Cardiac muscle cell (in vitro differentiated cells and primary cell): ENCODE data around the gene APOBEC3C. TPM values are rescaled to one million over a fixed set of nuclear protein-coding genes. Genes with fewer than 3 reads are reported as not detected.
A peak's percentile ranks its signal among the peaks of the same experiment; 100 is the strongest.

Experiments used
- DNase-seq, 2 donors: peaks; one replicate each; pipeline versions ENCODE4 v3.0.0 to v3.0.0-alpha.2; 2010 to 2017; ENCODE audit warnings: low read depth in 1 of 2, low spot score in 1 of 2
- H3K27ac ChIP-seq: fragments of 200-600 bp; sonication (generic); 2 replicates; pipeline ENCODE4 v1.5.1; 2016
- H3K27me3 ChIP-seq: fragments of 200-600 bp; sonication (generic); 2 replicates; pipeline ENCODE4 v1.6.0; 2016; ENCODE audit warnings: control low read depth
- H3K36me3 ChIP-seq: fragments of 200-600 bp; sonication (generic); 2 replicates; pipeline ENCODE4 v1.5.1; 2016; ENCODE audit warnings: control low read depth
- H3K4me1 ChIP-seq: fragments of 200-600 bp; sonication (generic); 2 replicates; pipeline ENCODE4 v1.8.1; 2017; ENCODE audit warnings: low read depth, mild to moderate bottlenecking, mixed run types
- H3K4me3 ChIP-seq: fragments of 200-600 bp; sonication (generic); 2 replicates; pipeline ENCODE4 v1.5.1; 2016; ENCODE audit warnings: mild to moderate bottlenecking
- H3K9me3 ChIP-seq: fragments of 200-600 bp; sonication (generic); 2 replicates; pipeline ENCODE4 v1.5.1; 2017; ENCODE audit warnings: low read depth, mild to moderate bottlenecking, control low read depth
- CTCF ChIP-seq: IDR thresholded peaks from 2 replicates; pipeline ENCODE4 v1.5.1; 2012; ENCODE audit warnings: low read depth, mild to moderate bottlenecking, low read length
- polyA plus RNA-seq: library from polyadenylated mRNA; unstranded; fragments of >200 nt; fragmentation: Nextera tagmentation; extraction: Ambion mirVana; gene quantifications from 2 replicates; pipeline ENCODE4 v1.2.1, GENCODE V29; 2016
- total RNA-seq: library from RNA; depleted of rRNA; stranded (reverse); fragments of >200 nt; gene quantifications from 2 replicates; pipeline ENCODE4 v1.2.3, GENCODE V29; 2016

The APOBEC3C gene
- total RNA-seq: 12.8 and 15.7 TPM in 2 replicates
- 71.7 and 84.0 TPM in 2 replicates for polyA plus RNA-seq

DNA sequence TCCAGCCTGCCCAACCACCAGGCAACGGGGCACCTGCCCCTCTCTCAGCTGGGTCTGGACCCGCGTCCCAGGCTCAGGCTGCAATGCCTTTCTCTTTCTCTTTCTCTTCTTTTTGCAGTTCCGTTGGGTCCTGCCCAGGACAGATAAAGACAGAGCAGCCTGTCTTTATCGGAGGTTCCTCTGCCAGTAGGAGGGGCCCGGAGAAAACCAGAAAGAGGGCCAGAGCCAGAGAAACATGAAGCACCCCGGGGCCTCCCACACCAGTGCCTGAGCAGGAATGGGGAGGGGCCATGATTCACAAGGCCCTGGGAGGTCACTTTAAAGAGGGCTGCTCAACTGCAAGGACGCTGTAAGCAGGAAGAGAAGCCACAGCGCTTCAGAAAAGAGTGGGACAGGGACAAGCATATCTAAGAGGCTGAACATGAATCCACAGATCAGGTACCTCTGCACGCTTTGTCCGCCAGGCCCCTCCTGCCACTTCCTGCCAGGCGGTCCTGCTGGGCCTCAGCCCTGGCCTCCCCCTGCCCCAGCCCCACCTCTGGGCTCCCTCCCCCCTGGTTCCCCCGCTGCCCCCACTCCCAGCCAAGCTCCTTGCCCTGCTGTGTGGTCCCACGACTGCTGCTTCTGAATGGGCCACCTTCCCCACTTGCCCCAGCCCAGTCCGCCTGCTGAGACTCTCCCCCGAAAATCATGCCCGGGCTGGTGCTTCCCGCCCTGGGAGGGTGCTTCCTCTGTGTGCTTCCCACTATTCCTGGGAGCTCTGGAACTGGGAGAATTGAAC, at the start of gene APOBEC3C:
APOBEC3C (plus strand) TSS at position 316 of the 781 bp plus-strand sequence; CDS start at position 422, 106 bp downstream.
- Histone ChIP-seq H3K4me1 (peaks cover 24% of the 10 kb centered on the region), H3K9me3 (no peaks in the 10 kb centered on the region), H3K27ac (peak within 1 kb of the TSS; percentile 89), H3K27me3 (no peaks in the 10 kb centered on the region), H3K36me3 (no peaks in the 10 kb centered on the region), H3K4me3 (peak within 1 kb of the TSS; percentile 34)
- peak; percentile 84 to 95 for DNase-seq
- peak; percentile 8 for TF ChIP-seq CTCF

DNA sequence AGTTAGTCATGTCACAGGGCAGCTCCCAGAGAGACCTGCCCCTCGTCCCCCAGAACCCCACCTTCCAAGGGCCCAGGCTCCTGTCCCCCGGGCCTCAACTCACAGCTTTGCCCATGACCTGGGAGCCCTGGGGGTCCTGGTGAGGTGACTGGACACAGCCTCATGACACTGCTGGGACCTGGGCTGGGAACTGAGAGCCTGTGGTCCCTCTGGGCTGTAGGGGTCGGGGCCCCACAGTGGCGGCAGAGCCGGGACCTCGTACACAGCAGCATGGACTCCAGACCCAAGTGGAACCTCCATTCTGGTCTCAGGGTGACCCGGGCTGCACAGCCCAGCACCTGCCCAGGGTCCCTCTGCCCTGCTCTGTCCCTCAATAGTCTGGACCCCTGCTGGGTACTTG, 49.8 kb upstream of the APOBEC3C start:
- no peak for DNase-seq
- Histone ChIP-seq H3K9me3 (no peaks in the 10 kb centered on the region), H3K36me3 (no peaks in the 10 kb centered on the region), H3K4me3 (no peak overlapping the region), H3K27ac (peak overlapping the region; percentile 72), H3K4me1 (peaks cover 35% of the 10 kb centered on the region), H3K27me3 (no peaks in the 10 kb centered on the region)
- TF ChIP-seq CTCF: no peak

GRCh38 chr22:38964989-38965388, 49.1 kb upstream of the APOBEC3C start:
- Histone ChIP-seq H3K36me3 (no peaks in the 10 kb centered on the region), H3K9me3 (no peaks in the 10 kb centered on the region), H3K4me1 (peaks cover 35% of the 10 kb centered on the region), H3K27me3 (no peaks in the 10 kb centered on the region), H3K4me3 (no peak overlapping the region), H3K27ac (no peak overlapping the region)
- DNase-seq: no peak
- TF ChIP-seq CTCF: no peak

DNA sequence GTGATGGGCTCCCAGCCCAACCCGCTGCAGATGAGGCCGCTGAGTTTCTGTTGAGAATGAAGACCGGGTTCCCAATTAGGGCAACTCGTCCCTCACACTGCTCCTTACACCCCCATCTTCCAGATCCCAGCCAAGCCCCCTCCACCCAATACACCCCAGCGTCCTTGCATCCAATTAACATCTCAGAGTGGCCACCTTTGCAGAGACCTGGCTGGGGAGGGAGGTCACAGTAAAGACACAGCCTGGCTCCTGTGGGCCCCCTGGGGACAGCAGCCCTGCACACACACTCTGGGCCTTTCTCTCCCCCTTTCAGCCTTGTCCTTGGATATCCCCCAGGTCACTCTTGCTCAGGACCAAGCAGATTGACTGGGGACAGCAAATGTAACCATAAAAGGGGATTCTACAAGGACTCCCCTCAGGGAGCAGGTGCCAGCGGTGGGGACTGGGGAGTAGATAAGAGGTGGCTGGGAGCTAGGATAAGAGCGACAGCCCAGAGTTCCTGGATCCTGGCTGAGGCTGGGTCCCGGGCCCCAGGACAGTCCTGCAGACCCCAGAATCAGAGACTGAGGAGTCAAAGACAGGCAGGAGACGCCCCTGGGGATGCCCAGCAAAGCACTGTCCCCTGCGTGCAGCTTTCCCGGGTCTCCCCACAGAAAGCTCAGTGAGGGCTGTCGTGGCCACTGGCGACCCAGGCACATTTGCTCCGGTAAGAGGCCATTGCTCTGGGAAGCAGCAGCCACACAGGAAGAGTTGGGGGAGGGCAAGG, 48.3 kb upstream of the APOBEC3C start:
- DNase-seq: peak in 1 of 2 donors; percentile 42
- no peak for TF ChIP-seq CTCF
- no peaks in the 10 kb centered on the region for H3K9me3 ChIP-seq
- H3K36me3 ChIP-seq: no peaks in the 10 kb centered on the region
- no peak overlapping the region for H3K4me3 ChIP-seq
- H3K27ac ChIP-seq: peak overlapping the region; percentile 41
- H3K4me1 ChIP-seq: peaks cover 35% of the 10 kb centered on the region
- H3K27me3 ChIP-seq: no peaks in the 10 kb centered on the region

DNA sequence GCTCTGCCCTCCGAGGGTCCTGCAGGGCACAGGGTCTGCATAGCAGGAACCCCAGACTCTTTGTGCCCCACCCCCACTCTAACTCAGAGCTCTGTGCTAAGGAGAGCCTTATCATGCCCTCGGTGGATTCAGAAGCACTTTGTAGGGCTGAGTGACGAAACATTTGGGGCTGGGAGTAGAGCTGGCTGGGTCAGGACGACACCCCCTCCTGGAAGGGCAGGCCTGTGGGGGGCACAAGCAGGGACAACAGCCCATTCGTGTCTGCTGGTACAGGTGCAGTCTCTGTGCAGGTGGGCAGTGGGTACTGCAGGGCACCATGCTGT, 47.7 kb upstream of the APOBEC3C start:
- Histone ChIP-seq H3K4me3 (no peak overlapping the region), H3K27me3 (no peaks in the 10 kb centered on the region), H3K27ac (peak overlapping the region; percentile 41), H3K36me3 (no peaks in the 10 kb centered on the region), H3K9me3 (no peaks in the 10 kb centered on the region), H3K4me1 (peaks cover 35% of the 10 kb centered on the region)
- TF ChIP-seq CTCF: no peak
- DNase-seq: peak in 1 of 2 donors; percentile 15
